ENCODE measurements around the gene SLC7A9. TPM values are rescaled to one million over a fixed set of nuclear protein-coding genes. Genes with fewer than 3 reads are reported as not detected.

The SLC7A9 gene
- polyA plus RNA-seq, 1 donor (not counting 4 experiments of a cell fraction or from before 2014, with no cell fraction given): 0.20 TPM

DNA sequence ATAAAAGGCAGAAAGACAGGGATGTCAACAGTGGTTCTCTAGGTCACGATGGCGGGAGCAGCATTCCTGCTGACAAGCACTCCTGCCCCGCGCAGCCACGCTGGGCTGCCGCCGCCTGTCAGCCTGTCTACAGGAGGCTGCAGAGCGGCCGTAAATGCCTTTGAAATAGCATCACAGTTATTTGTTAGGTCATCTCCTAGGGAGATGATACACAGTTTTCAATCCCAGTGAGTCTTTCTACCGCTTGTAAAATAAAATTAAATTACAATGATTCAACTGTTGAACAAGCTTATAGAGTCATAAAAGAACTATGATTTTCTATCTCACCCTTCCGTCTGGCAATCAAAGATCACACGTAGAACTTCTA, 7.3 kb upstream of the SLC7A9 start:
- Histone ChIP-seq H3K9ac (ENCODE audit: control insufficient read depth, extremely low read depth, insufficient read depth, low read length) (no peak overlapping the region), H3K4me2 (ENCODE audit: control insufficient read depth, extremely low read depth, insufficient read depth, low read depth, low read length) (no peak overlapping the region), H4K20me1 (ENCODE audit: control insufficient read depth, extremely low read depth, insufficient read depth, low read length) (no peaks in the 10 kb centered on the region), H3K36me3 (ENCODE audit: control insufficient read depth in 2 of 2, extremely low read depth in 1 of 2, insufficient read depth in 2 of 2, low read length in 2 of 2) (peaks cover 0 to 2% of the 10 kb centered on the region in 2 experiments), H3K4me3 (ENCODE audit: control insufficient read depth in 2 of 3, extremely low read depth in 1 of 3, insufficient read depth in 2 of 3, low read depth in 1 of 3, low read length in 3 of 3) (no peak overlapping the region), H3K9me1 (ENCODE audit: control insufficient read depth, extremely low read depth, insufficient read depth, low read length) (no peaks in the 10 kb centered on the region), H3K27ac (ENCODE audit: control insufficient read depth, insufficient read depth, low read length) (no peak overlapping the region), H3K9me3 (ENCODE audit: control insufficient read depth, low read depth, low read length) (no peaks in the 10 kb centered on the region), H3K27me3 (ENCODE audit: control insufficient read depth, extremely low read depth, insufficient read depth, low read length) (no peaks in the 10 kb centered on the region), H3K4me1 (ENCODE audit: control insufficient read depth, extremely low read depth, insufficient read depth, low read length) (no peaks in the 10 kb centered on the region), H3K79me2 (ENCODE audit: control insufficient read depth, insufficient read depth, low read length) (no peaks in the 10 kb centered on the region), H2AFZ (ENCODE audit: control insufficient read depth, low read length) (no peak overlapping the region)
- FAIRE-seq (no peak), DNase-seq (ENCODE audit: low read depth, low spot score) (no peak)
- TF ChIP-seq, protein P1, sequence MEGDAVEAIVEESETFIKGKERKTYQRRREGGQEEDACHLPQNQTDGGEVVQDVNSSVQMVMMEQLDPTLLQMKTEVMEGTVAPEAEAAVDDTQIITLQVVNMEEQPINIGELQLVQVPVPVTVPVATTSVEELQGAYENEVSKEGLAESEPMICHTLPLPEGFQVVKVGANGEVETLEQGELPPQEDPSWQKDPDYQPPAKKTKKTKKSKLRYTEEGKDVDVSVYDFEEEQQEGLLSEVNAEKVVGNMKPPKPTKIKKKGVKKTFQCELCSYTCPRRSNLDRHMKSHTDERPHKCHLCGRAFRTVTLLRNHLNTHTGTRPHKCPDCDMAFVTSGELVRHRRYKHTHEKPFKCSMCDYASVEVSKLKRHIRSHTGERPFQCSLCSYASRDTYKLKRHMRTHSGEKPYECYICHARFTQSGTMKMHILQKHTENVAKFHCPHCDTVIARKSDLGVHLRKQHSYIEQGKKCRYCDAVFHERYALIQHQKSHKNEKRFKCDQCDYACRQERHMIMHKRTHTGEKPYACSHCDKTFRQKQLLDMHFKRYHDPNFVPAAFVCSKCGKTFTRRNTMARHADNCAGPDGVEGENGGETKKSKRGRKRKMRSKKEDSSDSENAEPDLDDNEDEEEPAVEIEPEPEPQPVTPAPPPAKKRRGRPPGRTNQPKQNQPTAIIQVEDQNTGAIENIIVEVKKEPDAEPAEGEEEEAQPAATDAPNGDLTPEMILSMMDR (optimal IDR thresholded peaks at IDR 0.05 in 1 of 3, IDR thresholded peaks at IDR 0.05 in 1 of 3, conservative IDR thresholded peaks at IDR 0.05 in 1 of 3; ENCODE audit: extremely low read depth in 1 of 3, insufficient read depth in 2 of 3, low read length in 3 of 3): no peak
- TF ChIP-seq EZH2 (IDR thresholded peaks at IDR 0.05; ENCODE audit: low read length): no peak
- dilution Hi-C loops (cut with MboI; ENCODE audit: extremely low pct_ligation_motif_present, low sequenced_read_pairs): loop anchor here (25.0 kb wide), 1 partner anchor 90 kb away; no protein-coding TSS in a partner anchor

DNA sequence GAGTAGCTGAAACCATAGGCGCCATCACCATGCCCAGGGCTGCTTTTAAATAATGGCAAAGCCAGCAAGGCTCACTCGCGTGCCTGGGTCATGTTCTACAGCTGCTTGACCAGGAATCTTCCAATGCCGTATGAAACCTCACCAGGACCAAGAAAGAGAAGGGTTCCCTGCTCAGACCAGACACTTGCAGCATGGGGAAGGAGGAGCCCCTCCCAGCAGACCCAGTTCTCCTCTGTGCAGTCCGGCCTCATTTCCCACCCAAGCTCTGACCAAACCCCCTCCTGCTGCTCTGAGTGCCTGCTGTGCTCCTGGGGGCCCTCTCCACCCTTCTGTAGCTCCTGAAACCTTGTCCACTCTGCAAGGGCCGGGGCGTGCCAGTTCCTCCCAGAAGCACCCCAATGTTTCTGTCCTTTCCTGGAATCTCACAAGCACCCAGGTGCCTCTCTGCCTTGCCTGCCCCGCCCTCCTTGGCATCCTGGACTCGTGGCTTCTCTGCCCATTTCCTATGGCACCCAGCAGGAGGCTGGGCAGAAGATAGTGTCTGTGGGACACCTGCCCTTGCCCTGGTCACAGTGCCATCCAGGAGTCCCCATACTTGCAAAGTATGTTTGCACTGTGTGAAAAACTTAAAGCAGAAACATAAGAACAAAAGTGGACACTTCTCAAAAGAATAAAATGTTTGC, 6.8 kb upstream of the SLC7A9 start:
- DNase-seq (ENCODE audit: low read depth, low spot score) (no peak), FAIRE-seq (no peak)
- H3K27me3 ChIP-seq (ENCODE audit: control insufficient read depth, extremely low read depth, insufficient read depth, low read length): no peaks in the 10 kb centered on the region
- H4K20me1 ChIP-seq (ENCODE audit: control insufficient read depth, extremely low read depth, insufficient read depth, low read length): no peaks in the 10 kb centered on the region
- no peaks in the 10 kb centered on the region for H3K79me2 ChIP-seq (ENCODE audit: control insufficient read depth, insufficient read depth, low read length)
- no peaks in the 10 kb centered on the region for H3K4me1 ChIP-seq (ENCODE audit: control insufficient read depth, extremely low read depth, insufficient read depth, low read length)
- no peak overlapping the region for H3K27ac ChIP-seq (ENCODE audit: control insufficient read depth, insufficient read depth, low read length)
- no peak overlapping the region for H2AFZ ChIP-seq (ENCODE audit: control insufficient read depth, low read length)
- no peak overlapping the region for H3K4me3 ChIP-seq (ENCODE audit: control insufficient read depth in 2 of 3, extremely low read depth in 1 of 3, insufficient read depth in 2 of 3, low read depth in 1 of 3, low read length in 3 of 3)
- H3K9me1 ChIP-seq (ENCODE audit: control insufficient read depth, extremely low read depth, insufficient read depth, low read length): no peaks in the 10 kb centered on the region
- peaks cover 0 to 2% of the 10 kb centered on the region in 2 experiments for H3K36me3 ChIP-seq (ENCODE audit: control insufficient read depth in 2 of 2, extremely low read depth in 1 of 2, insufficient read depth in 2 of 2, low read length in 2 of 2)
- H3K4me2 ChIP-seq (ENCODE audit: control insufficient read depth, extremely low read depth, insufficient read depth, low read depth, low read length): no peak overlapping the region
- H3K9me3 ChIP-seq (ENCODE audit: control insufficient read depth, low read depth, low read length): no peaks in the 10 kb centered on the region
- no peak overlapping the region for H3K9ac ChIP-seq (ENCODE audit: control insufficient read depth, extremely low read depth, insufficient read depth, low read length)
- dilution Hi-C loops (cut with MboI; ENCODE audit: extremely low pct_ligation_motif_present, low sequenced_read_pairs): loop anchor here (25.0 kb wide), 1 partner anchor 89 kb away; no protein-coding TSS in a partner anchor
- TF ChIP-seq, protein P1 (optimal IDR thresholded peaks at IDR 0.05 in 1 of 3, IDR thresholded peaks at IDR 0.05 in 1 of 3, conservative IDR thresholded peaks at IDR 0.05 in 1 of 3; ENCODE audit: extremely low read depth in 1 of 3, insufficient read depth in 2 of 3, low read length in 3 of 3): no peak
- TF ChIP-seq EZH2 (IDR thresholded peaks at IDR 0.05; ENCODE audit: low read length): no peak

Measured in keratinocyte (primary cell).